ENCODE measurements around the gene COPA. TPM values are rescaled to one million over a fixed set of nuclear protein-coding genes. Genes with fewer than 3 reads are reported as not detected.

COPA gene
- total and polyA plus RNA-seq, 2 donors from 2014 or later = 50.1 to 160 TPM

DNA sequence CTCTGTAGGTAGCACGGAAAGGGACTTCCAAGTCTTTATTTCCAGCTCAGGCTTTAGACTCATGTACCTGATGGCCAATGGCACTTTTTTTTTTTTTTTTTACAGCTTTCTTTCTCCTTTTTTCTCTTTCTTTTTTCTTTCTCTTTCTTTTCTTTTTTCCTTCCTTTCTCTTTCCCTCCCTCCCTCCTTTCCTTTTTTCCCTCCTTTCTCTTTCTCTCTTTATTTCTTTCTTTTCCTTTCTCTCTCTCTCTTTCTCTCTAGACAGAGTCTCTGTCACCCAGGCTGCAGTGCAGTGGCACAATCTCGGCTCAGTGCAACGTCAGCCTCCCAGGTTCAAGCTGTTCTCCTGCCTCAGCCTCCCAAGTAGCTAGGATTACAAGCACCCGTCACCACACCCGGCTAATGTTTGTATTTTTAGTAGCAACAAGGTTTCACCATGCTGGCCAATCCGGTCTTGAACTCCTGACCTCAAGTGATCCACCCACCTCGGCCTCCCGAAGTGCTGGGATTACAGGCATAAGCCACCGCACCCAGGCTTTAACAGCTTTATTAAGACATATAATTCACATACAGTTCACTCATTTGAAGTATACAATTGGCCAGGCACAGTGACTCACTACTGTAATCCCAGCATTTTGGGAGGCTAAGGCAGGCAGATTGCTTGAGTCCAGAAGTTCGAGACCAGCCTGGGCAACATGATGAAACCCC is 75.6 kb downstream of the COPA start:
- FAIRE-seq (no peak), DNase-seq (no peak)
- intact Hi-C loops (cut with DNase I) = no loop called here
- no peaks in the 10 kb centered on the region for H3K9me3 ChIP-seq (ENCODE audit: control insufficient read depth in 2 of 3, insufficient read depth in 1 of 3, low read length in 3 of 3)
- no peak overlapping the region for H3K9ac ChIP-seq (ENCODE audit: low read length in 3 of 3)
- no peaks in the 10 kb centered on the region for H3K27me3 ChIP-seq (ENCODE audit: control insufficient read depth, insufficient read depth, low read length)
- no peak for TF ChIP-seq CTCF (IDR thresholded peaks at IDR 0.05; ENCODE audit: borderline replicate concordance, extremely low read depth, insufficient read depth)
- no peak overlapping the region for H3K4me3 ChIP-seq (ENCODE audit: low read length in 3 of 3)
- peaks cover 0 to 4% (median 0%) of the 10 kb centered on the region in 3 donors for H3K4me1 ChIP-seq (ENCODE audit: control insufficient read depth in 2 of 3, insufficient read depth in 2 of 3, low read depth in 1 of 3, low read length in 3 of 3)
- no peak overlapping the region for H3K27ac ChIP-seq (ENCODE audit: low read depth in 2 of 2, low read length in 2 of 2)
- no peaks in the 10 kb centered on the region for H3K36me3 ChIP-seq (ENCODE audit: control insufficient read depth in 2 of 3, insufficient read depth in 3 of 3, low read length in 3 of 3)

- Histone ChIP-seq H3K4me1 (ENCODE audit: control insufficient read depth in 2 of 3, insufficient read depth in 2 of 3, low read depth in 1 of 3, low read length in 3 of 3) (peaks cover 4 to 6% (median 6%) of the 10 kb centered on the region in 3 donors), H3K36me3 (ENCODE audit: control insufficient read depth in 2 of 3, insufficient read depth in 3 of 3, low read length in 3 of 3) (no peaks in the 10 kb centered on the region), H3K9me3 (ENCODE audit: control insufficient read depth in 2 of 3, insufficient read depth in 1 of 3, low read length in 3 of 3) (no peaks in the 10 kb centered on the region), H3K27ac (ENCODE audit: low read depth in 2 of 2, low read length in 2 of 2) (no peak overlapping the region), H3K4me3 (ENCODE audit: low read length in 3 of 3) (no peak overlapping the region), H3K27me3 (ENCODE audit: control insufficient read depth, insufficient read depth, low read length) (no peaks in the 10 kb centered on the region), H3K9ac (ENCODE audit: low read length in 3 of 3) (no peak overlapping the region)
- DNase-seq (no peak), FAIRE-seq (no peak)
- intact Hi-C loops (cut with DNase I) = no loop called here
- no peak for TF ChIP-seq CTCF (IDR thresholded peaks at IDR 0.05; ENCODE audit: borderline replicate concordance, extremely low read depth, insufficient read depth)
Measured at GRCh38 chr1:160264795-160265307, 78.2 kb downstream of the COPA start.

DNA sequence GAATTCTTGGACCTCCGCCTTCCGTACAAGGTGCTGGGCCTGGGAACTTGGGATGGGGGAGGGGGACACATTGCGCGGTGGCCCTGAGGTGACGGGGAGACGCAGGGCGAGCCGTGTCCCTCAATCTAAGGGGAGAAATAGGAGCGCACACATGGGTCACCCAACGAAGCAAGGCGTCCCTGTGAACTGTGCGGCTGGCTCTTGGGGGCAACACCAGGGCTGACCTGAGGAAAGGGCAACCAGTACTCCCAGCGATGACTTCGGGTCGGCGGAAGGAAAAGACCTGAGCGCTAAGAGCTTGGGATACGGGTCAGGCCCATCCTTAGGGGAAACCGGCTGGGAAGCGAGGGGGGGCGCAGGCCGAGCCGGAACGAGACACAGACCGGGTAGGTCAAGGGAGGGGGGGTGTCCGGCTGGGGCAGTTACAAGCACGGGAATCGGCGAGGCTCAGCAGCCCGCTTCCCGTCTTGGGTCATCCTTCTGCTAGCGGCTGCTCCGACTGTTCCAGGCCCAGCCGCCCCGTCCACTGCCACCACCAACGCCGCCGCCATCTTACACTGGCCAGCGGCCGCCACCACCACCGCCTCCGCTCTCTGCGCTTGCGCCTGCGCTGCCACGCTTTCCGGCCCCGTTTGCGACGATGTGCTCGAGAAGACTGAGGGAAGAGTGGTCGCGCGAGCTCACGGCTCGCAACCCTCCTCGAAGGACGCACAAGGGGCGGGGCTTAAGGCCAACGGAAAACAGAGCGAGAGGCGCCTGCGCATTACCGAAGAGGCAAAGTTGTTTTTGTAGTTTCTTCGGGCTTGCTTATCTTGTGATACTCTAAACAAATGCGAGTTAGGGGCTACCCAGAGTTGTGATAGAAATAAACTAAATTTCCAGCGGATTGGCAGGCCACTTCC is 80.9 kb downstream of the COPA start, which contains the start of gene DCAF8:
Gene DCAF8, minus strand, starts transcription at position 657 of the 902 bp plus-strand sequence. CDS start 18,541 bp downstream, outside the sequence.
- H3K36me3 ChIP-seq (ENCODE audit: control insufficient read depth in 2 of 3, insufficient read depth in 3 of 3, low read length in 3 of 3) = no peaks in the 10 kb centered on the region
- peak; percentile 98 to 100 (median 99) for DNase-seq
- no peaks in the 10 kb centered on the region for H3K9me3 ChIP-seq (ENCODE audit: control insufficient read depth in 2 of 3, insufficient read depth in 1 of 3, low read length in 3 of 3)
- H3K9ac ChIP-seq (ENCODE audit: low read length in 3 of 3) = peak within 1 kb of the TSS; percentile 80 to 100 (median 98)
- H3K27me3 ChIP-seq (ENCODE audit: control insufficient read depth, insufficient read depth, low read length) = no peaks in the 10 kb centered on the region
- H3K4me3 ChIP-seq (ENCODE audit: low read length in 3 of 3) = peak within 1 kb of the TSS; percentile 94 to 98 (median 94)
- intact Hi-C loops (cut with DNase I) = no loop called here
- TF ChIP-seq CTCF (IDR thresholded peaks at IDR 0.05; ENCODE audit: borderline replicate concordance, extremely low read depth, insufficient read depth) = no peak
- peak within 1 kb of the TSS; percentile 98 to 99 for H3K27ac ChIP-seq (ENCODE audit: low read depth in 2 of 2, low read length in 2 of 2)
- peak; percentile 55 for FAIRE-seq
- H3K4me1 ChIP-seq (ENCODE audit: control insufficient read depth in 2 of 3, insufficient read depth in 2 of 3, low read depth in 1 of 3, low read length in 3 of 3) = peaks cover 4 to 11% (median 10%) of the 10 kb centered on the region in 3 donors
